Skeletal muscle tissue (tissue), 4 donors: ENCODE measurements around the gene RASGRF1. TPM values are rescaled to one million over a fixed set of nuclear protein-coding genes. Genes with fewer than 3 reads are reported as not detected.

Experiments
- H3K27ac ChIP-seq: one replicate; pipeline ENCODE4 v1.7.0; 2013; ENCODE audit warnings: mild to moderate bottlenecking, low read depth, low read length, inconsistent platforms
- H3K27me3 ChIP-seq, 3 donors: one replicate each; pipeline ENCODE4 v1.7.0; 2013; ENCODE audit warnings: low read length in 3 of 3; ENCODE audit not compliant: control insufficient read depth in 3 of 3, insufficient read depth in 3 of 3
- H3K36me3 ChIP-seq, 3 donors: one replicate each; pipeline ENCODE4 v1.7.0; 2013; ENCODE audit warnings: low read length in 3 of 3; ENCODE audit not compliant: control insufficient read depth in 3 of 3, insufficient read depth in 3 of 3
- H3K4me1 ChIP-seq, 3 donors: one replicate each; pipeline ENCODE4 v1.7.0; 2013; ENCODE audit warnings: low read length in 3 of 3, mild to moderate bottlenecking in 3 of 3; ENCODE audit not compliant: control insufficient read depth in 3 of 3, insufficient read depth in 3 of 3
- H3K4me3 ChIP-seq, 3 donors: one replicate each; pipeline ENCODE4 v1.7.0; 2013; ENCODE audit warnings: low read length in 3 of 3
- H3K9ac ChIP-seq, 3 donors: one replicate each; pipeline ENCODE4 v1.7.0; 2013; ENCODE audit warnings: low read length in 3 of 3, mild to moderate bottlenecking in 3 of 3, moderate library complexity in 2 of 3, low read depth in 1 of 3
- H3K9me3 ChIP-seq, 3 donors: one replicate each; pipeline ENCODE4 v1.7.0; 2013; ENCODE audit warnings: low read length in 3 of 3; ENCODE audit not compliant: control insufficient read depth in 3 of 3
- total RNA-seq: library from RNA; depleted of rRNA; stranded (reverse); fragments of >200 nt; gene quantifications from one replicate; pipeline ENCODE4 v1.2.3, GENCODE V29; 2014
- donor health status: Osteomylitis.

The RASGRF1 gene
- total RNA-seq, 1 donor from 2014 or later = not detected

DNA sequence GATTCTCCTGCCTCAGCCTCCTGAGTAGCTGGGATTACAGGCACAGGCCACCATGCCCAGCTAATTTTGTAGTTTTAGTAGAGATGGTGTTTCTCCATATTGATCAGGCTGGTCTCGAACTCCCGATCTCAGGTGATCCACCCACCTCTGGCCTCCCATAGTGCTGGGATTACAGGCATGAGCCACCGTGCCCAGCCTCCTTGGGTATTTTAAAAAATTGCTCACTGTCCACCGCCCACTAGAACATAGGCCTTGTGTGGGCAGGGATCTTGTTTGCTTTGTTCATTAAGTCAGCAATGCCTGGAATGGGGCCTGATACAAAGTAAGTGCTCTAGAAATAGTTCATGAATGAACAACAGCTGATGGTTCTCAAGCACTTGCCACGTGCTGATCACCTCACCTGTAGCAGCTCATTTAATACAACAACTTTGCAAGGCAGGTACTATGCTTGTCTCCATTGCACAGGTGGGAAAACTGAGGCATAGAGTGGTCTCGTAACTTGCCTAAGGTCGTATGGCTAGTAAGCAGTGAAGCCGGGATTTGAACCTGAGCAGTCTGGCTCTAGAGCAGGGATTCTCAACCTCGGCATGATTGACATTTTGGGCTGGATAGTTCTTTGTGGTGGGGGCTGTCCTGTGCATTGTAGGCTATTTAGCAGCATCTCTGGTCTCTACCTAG lies 133.0 kb downstream of the RASGRF1 start:
- H3K4me1 ChIP-seq = no peaks in the 10 kb centered on the region
- no peak overlapping the region for H3K9ac ChIP-seq
- H3K27ac ChIP-seq = no peak overlapping the region
- H3K4me3 ChIP-seq = no peak overlapping the region
- no peaks in the 10 kb centered on the region for H3K36me3 ChIP-seq
- H3K9me3 ChIP-seq = no peaks in the 10 kb centered on the region
- H3K27me3 ChIP-seq = no peaks in the 10 kb centered on the region

DNA sequence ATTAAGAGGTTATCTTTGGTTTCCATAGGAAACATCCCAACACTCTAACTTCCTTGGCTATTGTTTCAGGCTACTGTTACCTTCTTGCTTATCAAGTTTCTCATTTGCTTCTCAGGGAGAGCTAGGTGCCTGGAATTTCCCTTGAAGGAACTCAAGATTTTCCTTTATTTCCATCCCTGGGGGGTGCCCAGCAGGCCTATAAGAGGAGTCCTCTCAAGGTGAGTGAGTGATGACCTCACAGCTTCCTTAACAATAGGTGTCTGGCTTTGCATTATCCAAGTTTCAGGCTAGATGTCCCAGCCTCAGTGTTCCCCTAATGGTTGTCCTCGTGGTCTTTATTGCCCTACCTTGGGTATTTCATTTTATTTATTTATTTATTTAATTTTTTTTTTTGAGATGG lies 133.6 kb downstream of the RASGRF1 start:
- H3K4me3 ChIP-seq = no peak overlapping the region
- no peaks in the 10 kb centered on the region for H3K27me3 ChIP-seq
- peaks cover 0 to under 1% (median 0%) of the 10 kb centered on the region in 3 donors for H3K4me1 ChIP-seq
- H3K36me3 ChIP-seq = no peaks in the 10 kb centered on the region
- H3K27ac ChIP-seq = no peak overlapping the region
- no peaks in the 10 kb centered on the region for H3K9me3 ChIP-seq
- no peak overlapping the region for H3K9ac ChIP-seq

DNA sequence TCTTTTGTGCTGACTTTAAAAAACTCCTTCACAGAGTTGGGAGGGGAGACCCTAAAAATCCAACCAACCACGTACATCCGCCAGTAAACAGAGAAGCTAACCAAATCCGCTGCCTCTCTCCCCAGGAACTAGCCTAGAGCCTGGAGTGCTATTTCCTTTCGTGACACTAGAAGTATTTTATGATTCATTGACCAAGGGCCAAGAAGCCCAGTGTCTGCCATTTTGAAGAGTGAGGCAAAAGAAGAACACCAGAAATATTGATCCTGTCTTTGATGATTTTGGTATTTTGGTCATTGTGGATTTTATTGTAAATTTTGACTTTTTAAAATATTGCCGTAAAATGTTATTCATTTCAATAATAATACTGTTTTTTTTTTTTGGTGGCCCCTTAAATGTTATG lies 135.2 kb downstream of the RASGRF1 start:
- Histone ChIP-seq H3K27me3 (no peaks in the 10 kb centered on the region), H3K9me3 (no peaks in the 10 kb centered on the region), H3K4me3 (no peak overlapping the region), H3K36me3 (no peaks in the 10 kb centered on the region), H3K27ac (no peak overlapping the region), H3K4me1 (peaks cover 0 to 9% (median 4%) of the 10 kb centered on the region in 3 donors), H3K9ac (no peak overlapping the region)

- no peak overlapping the region for H3K4me3 ChIP-seq
- no peak overlapping the region for H3K27ac ChIP-seq
- no peaks in the 10 kb centered on the region for H3K9me3 ChIP-seq
- no peaks in the 10 kb centered on the region for H3K36me3 ChIP-seq
- no peaks in the 10 kb centered on the region for H3K27me3 ChIP-seq
- no peak overlapping the region for H3K9ac ChIP-seq
- peaks cover 0 to 9% (median 9%) of the 10 kb centered on the region in 3 donors for H3K4me1 ChIP-seq
These were observed 138.7 kb downstream of the RASGRF1 start for GRCh38 chr15:78951841-78952238.

DNA sequence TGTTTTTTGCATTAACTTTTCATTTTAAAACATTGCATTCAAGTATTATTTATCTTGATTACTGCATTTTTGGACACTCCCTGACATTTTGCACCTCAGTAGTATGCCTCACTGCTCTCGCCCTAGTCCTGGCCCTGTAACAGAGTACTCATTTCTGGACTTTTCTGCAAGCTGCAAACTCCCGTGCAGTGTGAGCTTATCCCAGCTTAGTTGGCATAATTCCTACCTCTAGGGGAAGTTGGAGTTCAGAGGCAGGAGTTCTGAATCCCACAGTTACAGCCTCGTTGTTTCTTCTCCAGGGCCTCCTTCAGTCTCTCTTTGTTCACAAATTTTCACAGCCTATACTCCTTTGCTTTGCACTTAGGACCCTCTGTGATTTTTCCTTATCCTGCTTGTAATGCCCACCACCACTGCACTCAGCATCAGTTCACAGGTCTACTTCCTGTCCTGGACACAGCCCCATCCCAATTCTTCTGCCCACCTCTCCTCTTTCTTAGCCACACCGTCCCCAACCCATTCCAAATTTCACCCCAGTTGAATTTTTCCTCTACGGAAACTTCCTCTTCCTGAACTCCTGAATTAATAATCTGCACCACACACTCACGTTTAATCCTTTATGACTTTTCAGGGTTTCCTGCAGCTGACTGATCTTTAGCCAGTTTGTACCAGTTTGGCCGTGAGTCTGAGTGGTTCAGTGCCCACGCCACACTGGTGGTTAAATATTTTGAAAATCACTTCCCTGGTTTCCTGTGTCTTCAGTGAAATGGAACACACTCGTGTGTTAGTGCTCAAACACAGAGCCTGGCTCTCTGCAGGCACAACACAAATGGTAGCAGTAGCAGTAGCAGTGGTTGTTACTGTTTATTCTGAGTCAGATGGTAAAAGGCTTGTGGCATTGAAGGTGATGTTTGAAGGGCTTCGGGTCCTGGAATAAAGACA lies 139.4 kb downstream of the RASGRF1 start:
- Histone ChIP-seq H3K4me1 (peaks cover 0 to 9% (median 9%) of the 10 kb centered on the region in 3 donors), H3K9me3 (no peaks in the 10 kb centered on the region), H3K36me3 (no peaks in the 10 kb centered on the region), H3K27ac (no peak overlapping the region), H3K9ac (no peak overlapping the region), H3K27me3 (no peaks in the 10 kb centered on the region), H3K4me3 (no peak overlapping the region)

- no peaks in the 10 kb centered on the region for H3K9me3 ChIP-seq
- H3K4me3 ChIP-seq = no peak overlapping the region
- no peak overlapping the region for H3K27ac ChIP-seq
- peaks cover 0 to 9% (median 9%) of the 10 kb centered on the region in 3 donors for H3K4me1 ChIP-seq
- no peak overlapping the region for H3K9ac ChIP-seq
- H3K27me3 ChIP-seq = no peaks in the 10 kb centered on the region
- H3K36me3 ChIP-seq = no peaks in the 10 kb centered on the region
These were observed 140.2 kb downstream of the RASGRF1 start for GRCh38 chr15:78950343-78950742.

GRCh38 chr15:78949461-78949860 lies 141.1 kb downstream of the RASGRF1 start:
- no peaks in the 10 kb centered on the region for H3K36me3 ChIP-seq
- H3K4me3 ChIP-seq = no peak overlapping the region
- H3K4me1 ChIP-seq = peaks cover 3 to 15% (median 14%) of the 10 kb centered on the region in 3 donors
- no peaks in the 10 kb centered on the region for H3K27me3 ChIP-seq
- H3K9me3 ChIP-seq = no peaks in the 10 kb centered on the region
- H3K27ac ChIP-seq = no peak overlapping the region
- H3K9ac ChIP-seq = no peak overlapping the region

GRCh38 chr15:78947506-78947905 lies 143.1 kb downstream of the RASGRF1 start:
- no peaks in the 10 kb centered on the region for H3K27me3 ChIP-seq
- H3K27ac ChIP-seq = no peak overlapping the region
- no peaks in the 10 kb centered on the region for H3K9me3 ChIP-seq
- no peak overlapping the region for H3K4me3 ChIP-seq
- H3K36me3 ChIP-seq = no peaks in the 10 kb centered on the region
- no peak overlapping the region for H3K9ac ChIP-seq
- peaks cover 10 to 22% (median 19%) of the 10 kb centered on the region in 3 donors for H3K4me1 ChIP-seq

GRCh38 chr15:78946493-78946892 lies 144.1 kb downstream of the RASGRF1 start:
- H3K4me3 ChIP-seq = no peak overlapping the region
- H3K9me3 ChIP-seq = no peaks in the 10 kb centered on the region
- H3K27ac ChIP-seq = no peak overlapping the region
- H3K9ac ChIP-seq = no peak overlapping the region
- H3K4me1 ChIP-seq = peaks cover 10 to 18% (median 18%) of the 10 kb centered on the region in 3 donors
- no peaks in the 10 kb centered on the region for H3K27me3 ChIP-seq
- H3K36me3 ChIP-seq = no peaks in the 10 kb centered on the region
